HG02870 (cell line): ENCODE results near the gene GFOD1.

ENCODE experiments used
- ATAC-seq: cut with Tn5 transposase; IDR thresholded peaks from one replicate; pipeline ENCODE4 v1.9.1; 2021; ENCODE audit warnings: mild to moderate bottlenecking, moderate library complexity; ENCODE audit not compliant: unreplicated experiment

The GFOD1 gene, protein sequence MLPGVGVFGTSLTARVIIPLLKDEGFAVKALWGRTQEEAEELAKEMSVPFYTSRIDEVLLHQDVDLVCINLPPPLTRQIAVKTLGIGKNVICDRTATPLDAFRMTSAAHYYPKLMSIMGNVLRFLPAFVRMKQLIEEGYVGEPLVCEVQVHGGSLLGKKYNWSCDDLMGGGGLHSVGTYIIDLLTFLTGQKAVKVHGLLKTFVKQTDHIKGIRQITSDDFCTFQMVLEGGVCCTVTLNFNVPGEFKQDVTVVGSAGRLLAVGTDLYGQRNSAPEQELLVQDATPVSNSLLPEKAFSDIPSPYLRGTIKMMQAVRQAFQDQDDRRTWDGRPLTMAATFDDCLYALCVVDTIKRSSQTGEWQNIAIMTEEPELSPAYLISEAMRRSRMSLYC

GRCh38 chr6:13487122-13488014, at the start of gene GFOD1:
TSS of gene GFOD1 (minus strand) at chr6:13487600. CDS start at chr6:13486890, 710 bp downstream.
- peak; percentile 82 for ATAC-seq

DNA sequence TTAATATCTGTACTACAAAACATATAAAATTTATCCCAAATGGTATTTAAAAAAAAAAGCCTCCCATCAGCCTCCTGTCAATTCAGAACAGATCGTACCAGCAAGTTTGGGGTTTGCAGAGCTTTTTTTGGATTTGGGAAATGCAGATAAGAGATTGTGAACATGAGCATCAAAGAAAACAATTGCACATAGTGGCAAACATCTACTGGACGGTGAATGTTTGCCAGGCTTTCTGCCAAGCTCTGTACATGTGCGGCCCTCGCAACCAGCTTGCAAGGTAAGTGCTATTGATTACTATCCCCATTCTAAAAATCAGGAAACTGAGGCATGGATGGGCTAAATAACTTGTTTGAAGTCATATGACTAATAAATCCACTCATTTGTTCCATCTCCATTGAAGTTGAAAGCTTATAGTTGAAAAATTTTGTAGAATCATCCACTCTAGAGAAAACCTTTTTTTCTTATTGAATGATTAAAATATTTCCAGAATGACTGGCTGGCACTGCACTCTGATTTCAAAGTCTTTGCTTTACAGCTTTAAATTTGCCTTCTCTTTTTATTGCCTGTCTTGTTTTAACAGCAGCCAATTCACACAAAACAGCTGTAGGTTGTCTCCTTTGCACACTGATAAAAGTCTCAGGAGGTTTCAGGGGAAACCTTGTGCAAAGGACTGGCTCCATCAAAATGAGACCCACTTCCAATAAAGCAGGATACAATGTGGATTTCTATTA, 49.6 kb upstream of the GFOD1 start:
- no peak for ATAC-seq

DNA sequence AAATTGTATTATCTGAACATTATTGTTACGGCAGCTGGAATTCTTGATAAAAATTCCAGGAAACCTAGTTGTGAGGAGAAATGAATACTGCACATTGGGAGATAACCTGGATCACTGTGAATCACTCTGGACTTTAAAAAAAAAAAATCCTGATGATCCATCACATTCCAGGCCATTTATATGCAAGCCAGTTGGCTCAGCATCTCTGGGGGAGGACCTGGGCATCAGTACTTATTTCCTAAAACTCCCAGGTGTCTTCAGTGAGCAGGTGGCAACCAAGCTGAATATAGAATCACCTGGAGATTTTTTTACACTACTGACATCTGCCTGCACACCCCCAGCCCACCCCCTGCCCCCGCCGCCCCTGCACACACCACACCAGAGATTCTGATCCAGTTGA, 47.9 kb upstream of the GFOD1 start:
- no peak for ATAC-seq

GRCh38 chr6:13534536-13534935, 47.1 kb upstream of the GFOD1 start:
- no peak for ATAC-seq

DNA sequence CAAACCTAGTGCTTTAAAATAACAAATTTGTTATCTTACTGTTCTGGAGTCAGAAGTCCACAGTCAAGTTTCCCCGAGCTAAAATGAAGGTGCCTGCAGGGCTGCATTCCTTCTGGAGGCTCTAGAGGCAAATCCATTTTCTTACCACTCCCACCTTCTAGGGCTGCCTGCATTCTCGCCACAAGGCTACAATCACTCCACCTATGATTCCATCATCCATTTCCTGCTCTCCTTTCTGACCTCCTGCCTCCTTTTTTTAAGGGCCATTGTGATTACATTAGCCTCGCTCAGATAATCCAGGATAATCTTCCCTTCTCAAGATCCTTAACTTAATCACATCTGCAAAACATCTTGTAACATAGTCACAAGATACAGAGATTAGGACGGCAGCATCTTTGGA, 44.6 kb upstream of the GFOD1 start:
- no peak for ATAC-seq

GRCh38 chr6:13528777-13529343, 41.5 kb upstream of the GFOD1 start:
- ATAC-seq: no peak

DNA sequence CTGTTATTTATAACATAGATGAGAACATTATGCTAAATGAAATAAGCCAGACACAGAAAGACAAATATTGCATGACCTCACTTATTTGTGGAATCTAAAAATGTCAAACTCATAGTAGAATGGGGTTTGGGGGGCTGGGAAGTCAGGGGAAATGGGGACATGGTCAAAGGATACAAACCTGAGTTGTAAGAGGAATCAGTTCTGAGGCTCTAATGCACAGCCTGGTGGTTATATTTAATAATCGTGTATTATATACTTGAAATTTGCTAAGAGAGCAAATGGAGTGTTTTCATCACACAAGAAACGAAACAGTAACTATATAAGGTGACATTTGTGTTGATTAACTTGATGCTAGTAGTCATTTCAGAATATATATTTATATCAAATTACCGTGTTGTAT, 40.8 kb upstream of the GFOD1 start:
- no peak for ATAC-seq

DNA sequence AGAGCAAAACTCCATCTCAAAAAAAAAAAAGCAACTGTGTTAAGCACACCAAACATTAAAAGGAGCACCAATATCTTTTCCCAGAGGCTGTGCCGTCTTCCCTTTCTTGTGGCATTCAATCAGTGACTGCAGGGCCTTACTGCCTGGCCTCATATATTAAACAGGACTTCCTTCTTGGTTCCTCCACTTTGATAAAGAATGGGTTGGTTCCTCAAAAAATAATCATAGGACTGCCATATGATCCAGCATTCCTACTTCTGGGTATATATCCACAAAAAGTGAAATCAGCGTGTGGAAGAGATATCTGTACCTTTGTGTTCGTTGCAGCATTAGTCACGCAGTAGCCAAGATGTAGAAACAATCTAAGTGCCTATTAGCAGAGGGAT, 40.3 kb upstream of the GFOD1 start:
- no peak for ATAC-seq

- no peak for ATAC-seq
These were observed 39.6 kb upstream of the GFOD1 start for GRCh38 chr6:13526727-13527670.

DNA sequence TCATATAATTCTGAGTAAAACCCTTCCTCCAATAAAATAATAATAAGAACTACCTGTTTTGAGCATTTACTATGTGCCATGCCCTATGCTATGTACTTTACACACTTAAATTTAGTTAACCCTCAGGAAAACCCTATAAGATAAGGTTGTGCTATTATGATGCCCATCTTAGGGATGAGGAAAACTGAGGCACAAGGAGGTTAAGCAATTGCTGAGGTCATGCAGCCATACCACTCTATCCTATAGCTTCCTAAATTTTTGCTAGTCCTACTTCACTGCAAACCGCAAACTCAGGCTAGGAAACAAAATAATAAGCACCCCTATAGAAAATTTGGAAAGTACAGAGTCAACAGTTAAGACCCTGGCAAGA, 38.9 kb upstream of the GFOD1 start:
- no peak for ATAC-seq

DNA sequence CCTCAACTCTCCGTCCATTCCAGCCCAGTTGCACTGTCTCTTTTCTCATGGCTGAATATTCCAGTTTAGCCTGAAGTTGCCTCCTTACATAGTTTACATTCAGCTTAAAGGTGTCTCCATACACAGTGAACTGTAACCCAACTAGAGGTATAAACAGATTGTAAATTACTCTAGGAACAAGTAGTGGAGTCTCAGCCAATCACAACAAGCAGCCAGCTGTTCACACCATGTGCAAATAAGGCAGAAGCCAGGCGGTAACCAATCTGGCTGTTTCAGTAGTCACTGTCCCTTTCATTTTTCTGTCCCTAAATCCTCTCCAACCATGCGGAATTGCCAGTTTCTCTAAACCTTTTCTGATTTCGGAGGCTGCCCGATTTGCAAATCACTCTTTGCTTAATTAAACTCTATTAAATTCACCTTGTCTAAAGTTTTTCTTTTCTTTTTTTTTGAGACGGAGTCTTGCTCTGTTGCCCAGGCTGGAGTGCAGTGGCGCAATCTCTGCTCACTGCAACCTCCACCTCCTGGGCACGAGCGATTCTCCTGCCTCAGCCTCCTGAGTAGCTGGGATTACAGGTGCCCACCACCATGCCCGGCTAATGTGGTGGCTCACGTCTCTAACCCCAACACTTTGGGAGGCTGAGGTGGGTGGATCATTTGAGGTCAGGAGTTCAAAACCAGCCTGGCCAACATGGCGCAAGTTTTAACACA, 37.6 kb upstream of the GFOD1 start:
- no peak for ATAC-seq

DNA sequence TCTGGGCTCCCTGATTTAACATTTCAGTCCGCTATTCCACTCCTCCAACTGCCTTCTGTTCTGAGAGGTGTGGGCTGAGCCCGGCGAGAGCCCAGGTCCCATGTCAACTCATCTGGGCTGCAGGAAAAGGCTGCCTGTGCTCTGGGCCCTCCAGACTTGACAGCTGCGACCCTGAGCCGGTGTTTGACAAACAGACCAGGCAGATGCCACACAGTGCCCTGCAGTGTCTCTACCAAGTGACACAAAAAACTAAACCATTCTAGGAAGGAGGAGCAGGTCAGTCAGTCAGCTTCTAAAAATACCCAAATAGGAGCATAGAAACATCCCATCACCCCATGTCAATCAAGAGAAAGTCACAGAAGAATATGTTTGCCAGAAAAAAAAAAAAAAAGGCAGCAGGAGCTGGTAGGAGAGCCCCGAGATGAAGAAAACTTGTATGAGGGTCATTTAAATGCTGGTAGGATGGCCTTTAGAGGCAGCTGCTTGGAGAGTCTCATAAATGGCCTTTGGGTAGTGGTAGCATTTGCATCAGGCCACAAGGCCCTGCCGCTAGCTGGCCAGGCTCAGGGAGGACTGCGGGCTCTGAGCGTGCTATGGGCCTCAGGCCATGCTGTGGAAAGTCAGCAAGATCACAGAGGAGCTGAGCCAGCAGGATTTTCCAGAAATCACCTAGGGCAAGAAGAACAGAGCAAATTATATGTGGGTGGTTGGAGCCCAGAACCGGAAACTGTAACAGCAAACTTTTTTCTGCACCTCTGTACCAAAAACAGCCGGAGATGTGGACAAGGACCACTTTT, 36.6 kb upstream of the GFOD1 start:
- no peak for ATAC-seq

- no peak for ATAC-seq
These were observed 35.3 kb upstream of the GFOD1 start for GRCh38 chr6:13522656-13523055.

DNA sequence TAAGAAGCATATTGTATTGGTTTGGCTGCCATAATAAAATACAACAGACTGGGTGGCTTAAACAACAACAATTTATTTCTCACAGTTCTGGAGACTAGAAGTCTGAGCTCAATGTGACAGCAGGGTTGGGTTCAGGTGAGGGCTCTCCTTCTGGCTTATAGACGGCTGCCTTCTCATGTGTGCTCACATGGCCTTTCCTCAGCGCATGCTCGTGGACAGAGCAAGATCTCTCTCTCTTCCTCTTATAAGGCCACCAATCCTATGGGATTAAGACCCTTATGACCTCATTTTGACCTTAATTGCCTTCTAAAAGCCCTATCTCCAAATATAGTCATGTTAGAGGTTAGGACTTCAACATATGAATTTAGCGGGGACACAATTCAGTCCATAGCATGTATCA, 32.4 kb upstream of the GFOD1 start:
- no peak for ATAC-seq

GRCh38 chr6:13517116-13517515, 29.7 kb upstream of the GFOD1 start:
- no peak for ATAC-seq

GRCh38 chr6:13515912-13516311, 28.5 kb upstream of the GFOD1 start:
- no peak for ATAC-seq

GRCh38 chr6:13513626-13514502, 26.5 kb upstream of the GFOD1 start:
- peak; percentile 78 for ATAC-seq

GRCh38 chr6:13512900-13513299, 25.5 kb upstream of the GFOD1 start:
- ATAC-seq: no peak
